AG04450 (cell line): Measurements from ENCODE around the gene FCGR3B. TPM values are rescaled to one million over a fixed set of nuclear protein-coding genes. Genes with fewer than 3 reads are reported as not detected.
"Not testable (repeated sequence)": the region's sequence is repeated elsewhere in the genome, so short reads cannot be mapped to it uniquely, and the experiment has no call there.

Source experiments
- CTCF ChIA-PET: fragments of 300-600, 350-600 bp; formaldehyde crosslinking; extraction: SDS; loops from one replicate; lab custom pipeline; 2022; ENCODE audit warnings: antibody characterized with exemption, inconsistent platforms; lab: Charles Lee
- POLR2A ChIA-PET: fragments of 350-600 bp; formaldehyde crosslinking; extraction: SDS; loops from one replicate; lab custom pipeline; 2021; ENCODE audit warnings: antibody characterized with exemption, inconsistent platforms; lab: Yijun Ruan, JAX
- DNase-seq: peaks from one replicate; pipeline ENCODE4 v3.0.0-alpha.2; 2011; ENCODE audit warnings: low read depth, low spot score
- H3K27ac ChIP-seq: one replicate; pipeline ENCODE4 v1.5.1; 2012; ENCODE audit warnings: low read depth, low read length, control low read depth
- H3K27me3 ChIP-seq: one replicate; pipeline ENCODE4 v1.6.0; 2012; ENCODE audit warnings: low read length; ENCODE audit not compliant: control insufficient read depth, insufficient read depth
- H3K4me3 ChIP-seq: 2 replicates; pipeline ENCODE4 v1.5.1; 2011; ENCODE audit warnings: mild to moderate bottlenecking, low read depth, low read length, control low read depth
- H3K9me3 ChIP-seq: 2 replicates; pipeline ENCODE4 v1.5.1; 2012; ENCODE audit warnings: low read length; ENCODE audit not compliant: control insufficient read depth, insufficient read depth
- polyA plus RNA-seq: library from polyadenylated mRNA; depleted of rRNA; stranded (reverse); fragments of >200 nt; gene quantifications from 2 replicates; pipeline ENCODE4 v1.2.3, GENCODE V29; 2011
- TF ChIP-seq, protein P1 (sequence below): IDR thresholded peaks from 2 replicates; pipeline ENCODE4 v1.5.1; 2011; ENCODE audit warnings: low read depth, low read length, control low read depth, inconsistent platforms

Gene FCGR3B
- polyA plus RNA-seq, 1 experiment: not detected

DNA sequence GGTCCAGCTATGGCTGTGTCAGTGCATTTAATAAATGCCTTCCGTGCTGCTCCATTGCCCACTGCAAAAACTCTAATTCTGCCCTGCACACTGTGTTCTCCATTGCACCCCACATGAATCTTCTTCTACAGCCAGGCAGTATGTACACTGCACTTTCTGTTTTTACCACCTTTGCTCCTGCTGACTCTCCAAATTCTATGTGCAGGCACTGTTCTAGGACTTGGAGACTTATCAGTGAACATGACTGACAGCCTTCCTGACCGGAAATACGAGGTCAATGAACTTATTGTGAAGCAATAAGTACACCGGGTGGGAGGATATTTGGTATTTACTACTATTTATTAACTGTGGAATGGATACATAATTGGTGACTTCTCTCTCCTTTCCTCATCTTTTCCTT lies 33.7 kb upstream of the FCGR3B start:
- POLR2A ChIA-PET, DNase-seq, H3K4me3 ChIP-seq, CTCF ChIA-PET, H3K27me3 ChIP-seq, H3K27ac ChIP-seq, H3K9me3 ChIP-seq: not testable (repeated sequence)

DNA sequence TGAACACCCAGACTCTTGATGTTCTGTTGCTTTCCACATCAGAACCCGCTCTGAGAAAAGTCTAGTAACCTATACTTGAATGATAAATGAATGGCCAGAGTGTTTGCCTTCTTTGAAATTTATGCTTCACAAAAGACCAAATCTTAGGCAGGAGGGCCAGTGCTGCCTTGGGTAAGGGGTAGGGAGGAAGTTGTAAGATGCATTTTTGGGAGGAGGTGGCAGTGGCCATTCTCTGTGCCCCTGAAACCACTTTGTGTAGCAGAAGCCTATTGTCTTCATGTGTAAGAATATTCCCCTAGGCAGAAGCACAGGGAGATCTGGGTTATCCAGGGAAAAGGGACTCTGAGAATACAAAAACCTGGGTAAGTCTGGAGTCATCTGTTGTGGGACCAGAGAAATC lies 32.6 kb upstream of the FCGR3B start:
- H3K27ac ChIP-seq, DNase-seq, POLR2A ChIA-PET, CTCF ChIA-PET, H3K27me3 ChIP-seq, H3K9me3 ChIP-seq, H3K4me3 ChIP-seq: not testable (repeated sequence)

DNA sequence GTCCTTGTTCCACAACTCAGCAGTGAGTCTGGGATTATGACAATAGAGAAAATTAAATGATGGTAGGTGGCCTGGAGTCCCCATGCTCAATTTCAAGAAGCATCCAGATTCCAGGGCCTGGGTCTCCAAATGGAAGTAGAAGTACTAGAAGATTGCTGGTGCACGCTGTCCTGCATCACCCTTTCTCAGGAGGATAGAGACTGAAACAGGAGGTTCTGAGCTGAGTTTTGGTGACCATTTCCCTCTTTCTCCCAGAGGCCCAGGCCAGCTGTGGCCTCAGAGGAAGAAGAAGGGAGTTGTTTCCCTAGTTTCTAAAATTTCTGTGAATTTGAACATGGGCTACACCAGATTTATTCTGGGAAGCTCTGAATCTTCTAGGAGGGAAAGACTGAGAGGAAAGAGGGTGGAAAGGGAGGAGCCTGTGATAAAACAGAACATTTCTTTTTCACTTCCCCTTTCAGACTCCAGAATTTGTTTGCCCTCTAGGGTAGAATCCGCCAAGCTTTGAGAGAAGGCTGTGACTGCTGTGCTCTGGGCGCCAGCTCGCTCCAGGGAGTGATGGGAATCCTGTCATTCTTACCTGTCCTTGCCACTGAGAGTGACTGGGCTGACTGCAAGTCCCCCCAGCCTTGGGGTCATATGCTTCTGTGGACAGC lies 31.8 kb upstream of the FCGR3B start, which contains the start of gene FCGR2B:
Gene FCGR2B (plus strand): TSS at position 460 of the 656 bp plus-strand sequence. CDS start 99 bp downstream, at position 559.
- H3K4me3 ChIP-seq, H3K27ac ChIP-seq, POLR2A ChIA-PET, DNase-seq, H3K27me3 ChIP-seq, CTCF ChIA-PET, H3K9me3 ChIP-seq: not testable (repeated sequence)

DNA sequence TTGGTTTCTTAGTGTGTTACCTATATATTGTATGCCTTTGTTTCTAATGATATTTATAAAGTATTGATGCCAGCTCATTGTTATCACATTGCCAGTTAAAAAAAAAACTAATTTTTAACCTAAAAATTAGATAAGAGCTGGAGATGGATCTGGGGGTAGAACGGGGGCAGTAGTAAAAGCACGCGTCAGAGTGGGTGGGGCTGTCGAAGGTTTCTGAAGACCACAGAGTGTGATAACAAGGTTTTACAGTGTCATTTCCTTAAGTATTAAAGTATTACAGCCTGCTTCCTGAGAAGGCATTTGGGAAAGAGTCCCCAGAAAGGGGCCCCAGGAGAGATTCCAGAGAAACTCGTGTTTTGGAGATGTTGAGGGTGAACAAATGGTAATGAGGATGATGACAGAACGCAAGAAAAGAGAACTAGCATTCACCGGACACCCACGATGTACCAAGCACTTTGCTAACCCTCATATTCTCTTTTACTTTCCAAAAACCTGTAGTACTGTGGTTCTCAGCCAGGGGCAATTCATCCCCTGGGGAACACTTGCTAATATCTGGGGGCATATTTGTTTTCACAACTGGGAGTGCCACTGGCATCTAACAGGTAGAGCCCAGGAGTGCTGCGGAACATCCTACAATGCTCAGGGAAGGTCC lies 30.8 kb upstream of the FCGR3B start:
- H3K27me3 ChIP-seq, POLR2A ChIA-PET, CTCF ChIA-PET: not testable (repeated sequence)

DNA sequence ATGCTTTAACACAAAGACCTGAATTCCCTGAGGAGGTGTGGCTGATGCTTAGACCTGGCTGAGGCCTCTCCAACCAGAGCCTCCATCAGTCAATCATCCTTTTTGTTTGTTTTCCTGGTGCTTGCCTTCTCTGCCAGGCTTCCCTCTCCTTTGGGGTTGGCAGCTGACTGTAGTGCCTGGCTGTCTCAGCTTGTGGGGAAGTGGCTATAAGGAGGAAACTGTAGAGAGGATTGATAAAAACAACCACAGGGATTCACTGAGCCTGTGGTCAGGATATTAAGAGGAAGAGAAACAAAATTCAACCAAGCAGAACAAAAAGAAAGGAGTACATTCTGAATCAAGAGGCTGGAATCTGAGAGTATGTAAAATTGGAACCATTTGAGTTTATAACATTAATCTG lies 27.5 kb upstream of the FCGR3B start:
- DNase-seq, CTCF ChIA-PET, H3K9me3 ChIP-seq, H3K27me3 ChIP-seq, H3K27ac ChIP-seq, H3K4me3 ChIP-seq, POLR2A ChIA-PET: not testable (repeated sequence)

More for the DNA sequence above, 30.8 kb upstream of the FCGR3B start:
- not testable (repeated sequence) for H3K4me3 ChIP-seq, H3K9me3 ChIP-seq, DNase-seq, H3K27ac ChIP-seq

DNA sequence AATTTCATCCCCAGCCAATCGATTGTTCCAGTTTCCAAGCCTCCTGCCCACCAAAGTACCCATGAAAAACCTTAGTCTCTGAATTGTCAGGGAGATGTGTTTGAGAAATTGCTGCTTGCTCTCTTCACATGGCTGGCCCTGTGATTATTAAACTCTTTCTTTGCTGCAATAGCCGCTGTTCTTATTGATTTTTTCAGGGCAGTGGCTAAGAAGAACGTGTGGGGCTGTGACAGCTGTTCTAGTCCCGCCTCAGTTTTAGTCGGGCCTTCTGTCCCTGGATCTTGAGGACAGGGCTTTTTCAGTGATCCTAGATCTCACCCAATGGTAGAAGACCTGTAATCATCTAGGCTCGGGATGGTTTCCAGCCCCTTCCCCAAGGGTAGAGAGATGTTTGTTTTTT lies 23.0 kb upstream of the FCGR3B start:
- DNase-seq, H3K9me3 ChIP-seq, POLR2A ChIA-PET, CTCF ChIA-PET, H3K27ac ChIP-seq, H3K27me3 ChIP-seq, H3K4me3 ChIP-seq: not testable (repeated sequence)

DNA sequence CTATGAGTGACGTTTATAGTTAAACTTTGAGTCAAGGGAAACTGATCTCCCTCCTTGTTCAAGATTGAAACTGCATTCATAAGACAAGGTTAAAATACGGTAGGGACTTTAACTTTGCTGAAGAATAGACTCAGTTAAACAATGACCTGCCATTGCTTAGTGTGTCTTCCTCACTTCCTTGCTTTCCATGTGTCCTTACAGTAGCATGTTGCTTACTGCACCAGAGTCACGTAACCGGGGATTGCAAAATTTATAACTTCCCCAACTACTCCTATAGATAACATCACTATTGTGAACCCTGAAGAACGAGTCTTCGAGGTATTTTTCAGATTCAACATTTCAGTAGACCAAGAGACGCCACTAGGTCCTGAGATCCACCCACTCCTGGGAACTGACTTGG lies 22.6 kb upstream of the FCGR3B start:
- H3K9me3 ChIP-seq, H3K27ac ChIP-seq, CTCF ChIA-PET, POLR2A ChIA-PET, H3K27me3 ChIP-seq, H3K4me3 ChIP-seq, DNase-seq: not testable (repeated sequence)

DNA sequence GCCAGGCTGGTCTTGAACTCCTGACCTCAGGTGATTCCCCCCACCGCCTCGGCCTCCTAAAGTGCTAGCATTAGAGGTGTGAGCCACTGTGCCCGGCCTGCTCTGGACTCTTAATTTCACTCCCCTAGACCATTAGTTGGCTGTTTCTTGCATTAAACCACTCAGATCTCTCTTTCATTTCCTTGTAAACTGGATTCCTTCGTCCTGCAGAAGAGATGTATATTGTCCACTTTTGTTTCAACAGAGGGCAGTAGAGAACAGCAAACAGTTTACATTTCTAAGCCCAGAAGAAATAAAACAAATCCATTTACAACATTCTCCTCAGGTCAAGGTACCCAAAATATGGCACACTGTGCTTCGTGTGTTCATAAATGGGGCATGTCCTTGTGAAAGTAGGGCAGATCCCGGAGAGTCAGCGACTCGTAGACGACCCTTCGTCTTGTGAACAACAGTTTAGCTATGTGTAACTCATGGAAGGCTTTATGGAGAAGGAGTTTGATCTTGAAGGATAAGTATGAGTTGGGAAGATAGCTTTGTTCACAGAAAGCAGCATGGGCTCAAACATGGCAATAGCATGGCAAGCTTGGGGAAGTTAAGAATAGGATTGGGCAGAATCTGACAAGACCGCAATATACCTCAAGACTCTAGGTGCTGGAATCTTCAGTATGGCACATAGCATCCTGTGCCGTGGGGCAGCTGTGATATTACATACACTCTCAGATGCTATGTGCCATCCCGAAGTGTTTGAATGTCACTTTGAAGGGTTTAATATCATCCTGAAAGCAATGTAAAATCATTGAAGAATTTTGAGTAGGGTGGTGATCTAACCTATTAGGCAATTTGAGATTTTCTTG lies 16.8 kb upstream of the FCGR3B start:
- DNase-seq, POLR2A ChIA-PET, H3K4me3 ChIP-seq, H3K27ac ChIP-seq, H3K9me3 ChIP-seq, H3K27me3 ChIP-seq: not testable (repeated sequence)
- TF ChIP-seq, protein P1, sequence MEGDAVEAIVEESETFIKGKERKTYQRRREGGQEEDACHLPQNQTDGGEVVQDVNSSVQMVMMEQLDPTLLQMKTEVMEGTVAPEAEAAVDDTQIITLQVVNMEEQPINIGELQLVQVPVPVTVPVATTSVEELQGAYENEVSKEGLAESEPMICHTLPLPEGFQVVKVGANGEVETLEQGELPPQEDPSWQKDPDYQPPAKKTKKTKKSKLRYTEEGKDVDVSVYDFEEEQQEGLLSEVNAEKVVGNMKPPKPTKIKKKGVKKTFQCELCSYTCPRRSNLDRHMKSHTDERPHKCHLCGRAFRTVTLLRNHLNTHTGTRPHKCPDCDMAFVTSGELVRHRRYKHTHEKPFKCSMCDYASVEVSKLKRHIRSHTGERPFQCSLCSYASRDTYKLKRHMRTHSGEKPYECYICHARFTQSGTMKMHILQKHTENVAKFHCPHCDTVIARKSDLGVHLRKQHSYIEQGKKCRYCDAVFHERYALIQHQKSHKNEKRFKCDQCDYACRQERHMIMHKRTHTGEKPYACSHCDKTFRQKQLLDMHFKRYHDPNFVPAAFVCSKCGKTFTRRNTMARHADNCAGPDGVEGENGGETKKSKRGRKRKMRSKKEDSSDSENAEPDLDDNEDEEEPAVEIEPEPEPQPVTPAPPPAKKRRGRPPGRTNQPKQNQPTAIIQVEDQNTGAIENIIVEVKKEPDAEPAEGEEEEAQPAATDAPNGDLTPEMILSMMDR: peak; percentile 60
- CTCF ChIA-PET: interaction anchor here (0.7 to 2.1 kb wide), 4 partner anchors 35 to 93 kb away, joined by 3 to 21 read pairs (median 9); no protein-coding TSS in a partner anchor

DNA sequence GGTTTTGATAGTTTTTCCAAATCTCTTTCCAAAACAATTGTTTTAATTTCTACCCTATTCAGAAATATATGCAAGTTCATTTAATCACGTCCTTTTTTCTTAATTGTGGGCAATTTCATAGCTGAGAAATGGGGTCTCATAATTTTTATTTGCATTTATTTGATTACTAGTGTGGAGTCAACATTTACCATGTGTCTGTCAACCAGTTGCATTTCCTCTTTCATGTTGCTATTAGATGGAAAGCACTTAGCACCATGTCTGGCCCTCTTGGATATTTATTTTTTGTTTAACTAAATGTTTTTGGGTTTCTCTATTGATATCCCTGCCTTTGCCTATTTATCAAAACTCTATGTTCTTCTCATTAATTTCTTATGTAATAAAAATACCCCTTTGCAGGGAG lies 13.9 kb upstream of the FCGR3B start:
- CTCF ChIA-PET: interaction anchor here (1.2 kb wide), 1 partner anchor 82 kb away, joined by 5 read pairs; no protein-coding TSS in a partner anchor
- POLR2A ChIA-PET, DNase-seq, H3K27me3 ChIP-seq, H3K4me3 ChIP-seq, H3K9me3 ChIP-seq, H3K27ac ChIP-seq: not testable (repeated sequence)

DNA sequence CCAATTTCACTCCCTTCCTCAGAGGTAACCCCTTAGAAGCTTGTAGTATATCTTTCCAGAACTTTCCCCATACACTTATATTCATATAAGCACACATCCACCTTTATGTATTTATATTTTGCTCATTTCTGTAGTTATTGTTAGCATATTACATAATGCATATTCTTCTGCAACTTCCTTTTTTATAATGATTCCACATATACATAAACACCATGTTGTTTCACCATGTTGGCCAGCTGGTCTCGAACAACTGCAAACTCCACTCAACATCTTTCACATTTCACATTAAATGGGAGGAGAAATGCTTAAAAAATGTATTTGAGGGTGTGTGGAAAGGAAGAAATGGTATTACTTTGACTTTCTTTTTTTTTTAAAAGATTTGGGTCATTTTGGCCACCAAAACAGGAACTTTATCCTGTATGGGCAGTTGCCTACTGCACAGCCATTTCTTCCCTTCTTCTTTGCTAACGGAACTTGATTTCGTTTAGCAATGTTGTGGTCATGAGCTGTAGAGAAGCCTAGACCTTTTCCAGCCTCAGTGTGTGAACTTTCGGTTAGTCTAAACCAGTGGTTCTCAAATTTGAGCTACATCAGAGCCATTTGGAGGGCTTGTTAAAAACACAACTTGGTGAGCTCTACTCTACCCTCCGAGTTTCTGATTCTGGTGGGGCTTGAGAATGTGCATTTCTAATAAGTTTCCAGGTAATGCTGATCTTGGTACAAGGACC lies 12.7 kb upstream of the FCGR3B start:
- H3K9me3 ChIP-seq, POLR2A ChIA-PET, H3K27me3 ChIP-seq, CTCF ChIA-PET, H3K27ac ChIP-seq, DNase-seq, H3K4me3 ChIP-seq: not testable (repeated sequence)
